ENCODE results near the gene FRMD4B. TPM values are rescaled to one million over a fixed set of nuclear protein-coding genes. Genes with fewer than 3 reads are reported as not detected.
"Not testable (repeated sequence)": the region's sequence is repeated elsewhere in the genome, so short reads cannot be mapped to it uniquely, and the experiment has no call there.

FRMD4B gene
- total RNA-seq, 1 donor from 2014 or later, result 16.8 TPM

DNA sequence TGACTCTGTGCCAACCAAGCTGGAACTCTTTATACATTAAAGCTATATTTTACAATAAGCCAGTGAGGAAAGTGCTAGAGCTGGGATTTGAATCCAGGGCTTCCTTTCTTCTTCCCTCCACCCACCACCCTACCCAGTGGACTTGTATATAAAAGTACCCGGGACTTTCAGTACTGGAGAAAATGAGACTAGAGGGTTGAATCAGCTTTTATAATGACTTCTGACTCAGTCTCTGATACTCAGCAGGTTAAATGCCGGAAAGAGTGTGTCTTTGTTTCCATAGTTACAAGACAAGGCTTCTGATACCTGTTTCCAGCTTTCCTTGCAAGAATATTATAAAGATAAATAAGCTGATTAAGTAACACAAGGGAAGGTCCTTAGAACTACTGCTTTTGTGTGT is 80.9 kb downstream of the FRMD4B start:
- no peak for ATAC-seq (ENCODE audit: poor library complexity)
- intact Hi-C loops (cut with DNase I), result no loop called here
- no peak for DNase-seq

DNA sequence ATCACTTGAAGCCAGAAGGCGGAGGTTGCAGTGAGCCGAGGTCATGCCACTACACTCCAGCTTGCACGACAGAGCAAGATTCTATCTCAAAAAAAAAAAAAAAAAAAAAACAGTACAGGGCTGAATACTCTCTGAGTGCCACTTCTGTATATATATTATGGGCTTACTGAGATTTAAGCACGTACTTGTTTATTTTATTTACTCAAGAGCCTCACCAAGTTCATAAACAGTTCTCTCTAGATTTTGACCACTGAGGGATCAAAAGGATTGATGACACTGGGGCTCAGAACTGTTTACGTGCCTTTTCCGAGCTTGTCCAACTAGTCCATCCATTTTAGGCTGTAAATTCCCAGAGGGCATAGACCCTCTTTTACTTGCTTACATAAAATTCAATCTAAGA is 81.5 kb downstream of the FRMD4B start:
- no peak for ATAC-seq (ENCODE audit: poor library complexity)
- intact Hi-C loops (cut with DNase I), result no loop called here

DNA sequence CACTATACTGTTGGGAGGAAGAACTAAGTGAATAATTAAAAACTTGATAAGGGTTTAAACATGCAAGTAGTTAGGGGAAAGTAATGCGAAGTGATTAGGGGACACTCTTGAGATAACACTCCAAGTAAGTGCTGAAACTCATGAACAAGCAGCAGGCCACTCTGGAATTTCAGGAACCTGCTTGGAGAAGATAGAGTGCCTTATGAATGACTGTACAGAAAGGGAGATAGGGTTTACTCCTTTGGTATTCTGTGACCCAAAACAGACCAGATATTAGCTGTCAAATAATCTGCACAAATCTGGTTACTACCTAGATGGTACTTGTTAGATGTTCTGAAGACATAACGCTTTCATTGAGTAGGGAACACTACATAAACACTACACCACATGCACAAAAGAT is 85.6 kb downstream of the FRMD4B start:
- intact Hi-C loops (cut with DNase I), result no loop called here
- ATAC-seq (ENCODE audit: poor library complexity), result peak; percentile 26
- DNase-seq, result no peak

More for the DNA sequence above, 81.5 kb downstream of the FRMD4B start:
- no peak for DNase-seq

DNA sequence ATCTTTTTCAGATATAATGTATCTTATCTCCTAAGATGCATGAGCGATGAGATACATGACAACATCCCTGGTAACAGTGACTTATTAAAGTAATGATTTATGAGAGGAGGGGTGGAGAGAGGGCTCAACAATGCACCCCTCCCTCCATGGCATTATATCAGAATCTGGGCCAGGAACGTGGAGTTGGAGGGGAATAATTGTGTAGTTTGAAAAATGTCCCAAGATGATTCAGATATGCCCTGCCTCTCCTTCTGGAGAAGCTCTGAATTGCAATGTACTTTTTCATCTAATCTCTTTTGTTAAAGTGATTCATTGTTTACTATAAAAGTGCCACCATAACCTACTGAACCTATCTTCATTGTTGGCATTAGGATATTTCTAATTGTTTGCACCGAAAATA is 86.5 kb downstream of the FRMD4B start:
- intact Hi-C loops (cut with DNase I), result no loop called here
- no peak for DNase-seq
- no peak for ATAC-seq (ENCODE audit: poor library complexity)

DNA sequence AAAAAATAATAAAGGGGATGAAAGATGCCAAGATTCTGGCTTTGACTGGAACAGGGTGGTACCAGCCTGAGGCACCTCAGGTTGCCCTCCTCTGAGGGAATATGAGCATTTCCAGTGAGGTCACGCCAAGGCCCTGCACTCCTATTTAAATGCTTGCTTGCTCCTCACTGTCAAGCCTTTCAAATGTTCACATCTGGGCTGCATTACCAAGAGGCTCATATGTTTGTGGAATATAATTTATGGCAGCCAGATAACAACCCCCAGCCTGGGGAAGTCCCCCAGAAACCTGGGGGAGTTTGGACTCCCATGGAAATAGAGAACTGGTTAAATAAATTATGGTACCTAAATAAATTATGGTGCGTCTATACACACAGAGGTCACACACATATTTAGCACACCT is 88.4 kb downstream of the FRMD4B start:
- DNase-seq, result no peak
- intact Hi-C loops (cut with DNase I), result no loop called here
- ATAC-seq (ENCODE audit: poor library complexity), result no peak

DNA sequence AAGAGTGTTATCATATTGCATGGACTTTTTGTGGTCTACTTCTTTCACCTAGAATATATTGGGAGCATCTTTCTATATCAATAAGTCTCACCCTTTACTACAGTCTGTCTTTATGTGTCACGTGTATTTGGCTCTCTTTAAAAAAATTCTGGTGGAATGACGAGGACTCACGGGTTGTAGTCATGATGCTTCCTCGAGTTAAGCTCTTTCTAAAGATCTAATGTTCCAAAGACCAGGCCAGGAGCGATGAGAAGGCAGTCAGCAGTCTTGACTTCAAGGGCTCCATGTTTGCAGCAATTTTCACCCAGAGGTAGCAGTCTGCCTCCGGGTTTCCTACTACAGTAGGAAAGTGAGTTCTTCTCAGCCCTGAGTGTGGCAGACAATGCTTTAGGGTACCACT is 88.9 kb downstream of the FRMD4B start:
- ATAC-seq (ENCODE audit: poor library complexity) (no peak), DNase-seq (no peak)
- intact Hi-C loops (cut with DNase I), result no loop called here

DNA sequence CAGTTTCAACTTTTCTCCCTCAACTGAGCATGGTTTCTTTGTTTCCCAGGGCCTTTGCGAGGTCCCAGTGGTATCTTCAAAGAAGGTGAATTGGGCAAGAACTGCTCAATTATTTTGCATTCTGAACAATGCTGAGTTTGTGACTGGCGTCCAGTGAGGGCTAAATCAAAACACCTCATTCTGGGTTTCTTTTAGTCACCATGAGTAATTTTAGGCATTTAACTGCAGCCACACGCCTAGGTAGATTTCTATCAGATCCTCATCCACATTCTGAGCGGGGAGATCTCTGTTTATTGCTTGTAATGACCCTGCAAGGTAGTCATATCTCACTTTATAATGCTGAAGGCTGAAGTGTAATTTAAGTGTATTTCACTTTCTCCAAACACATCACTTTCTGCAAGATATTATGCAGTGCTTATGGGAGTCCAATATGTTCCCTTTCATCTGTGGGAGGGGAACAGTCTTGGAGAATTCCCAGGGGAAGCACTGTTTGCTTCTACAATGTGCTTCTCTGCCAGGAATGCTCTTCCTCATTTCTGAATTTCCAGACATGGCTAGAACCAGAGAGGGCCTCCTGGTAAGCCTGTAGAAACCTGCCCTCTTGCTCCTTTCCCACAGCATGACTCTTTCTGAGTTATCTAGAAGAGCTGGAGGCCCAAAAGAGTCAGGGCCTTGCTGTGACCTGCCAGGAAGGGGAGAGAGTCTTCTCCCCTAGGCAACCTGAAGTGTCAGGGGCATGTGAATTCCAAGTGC is 91.7 kb downstream of the FRMD4B start:
- ATAC-seq (ENCODE audit: poor library complexity), result no peak
- intact Hi-C loops (cut with DNase I), result no loop called here
- no peak for DNase-seq

DNA sequence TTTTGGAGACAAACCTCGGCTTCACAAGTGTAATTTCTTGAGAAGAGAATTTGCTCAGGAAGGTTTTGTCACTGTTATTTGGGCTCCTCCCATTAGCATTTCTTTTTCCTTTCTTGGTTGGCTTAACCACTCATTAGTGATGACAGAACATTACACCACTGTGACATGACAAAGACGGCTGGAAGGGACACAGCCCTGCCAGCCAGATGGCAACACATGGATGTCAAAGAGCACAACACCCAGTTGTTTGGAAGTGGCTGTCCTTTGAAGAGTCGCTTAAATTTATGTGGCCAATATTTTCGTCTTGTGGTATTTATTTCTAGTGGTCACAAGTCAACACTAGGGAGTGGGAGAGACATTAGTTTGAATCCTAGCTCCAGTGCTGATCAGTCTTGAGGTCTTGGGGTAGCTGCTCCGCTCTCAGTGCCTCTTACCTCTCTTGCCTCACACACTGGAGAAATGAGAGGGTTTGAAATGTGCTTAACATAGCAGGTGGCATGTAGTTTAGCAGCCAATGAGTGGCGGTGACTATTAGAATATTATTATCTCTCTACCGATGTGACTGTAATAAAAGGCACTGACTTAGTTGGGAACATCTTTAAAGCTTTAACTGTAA is 92.8 kb downstream of the FRMD4B start:
- intact Hi-C loops (cut with DNase I), result no loop called here
- peak; percentile 86 for ATAC-seq (ENCODE audit: poor library complexity)
- peak; percentile 58 for DNase-seq

DNA sequence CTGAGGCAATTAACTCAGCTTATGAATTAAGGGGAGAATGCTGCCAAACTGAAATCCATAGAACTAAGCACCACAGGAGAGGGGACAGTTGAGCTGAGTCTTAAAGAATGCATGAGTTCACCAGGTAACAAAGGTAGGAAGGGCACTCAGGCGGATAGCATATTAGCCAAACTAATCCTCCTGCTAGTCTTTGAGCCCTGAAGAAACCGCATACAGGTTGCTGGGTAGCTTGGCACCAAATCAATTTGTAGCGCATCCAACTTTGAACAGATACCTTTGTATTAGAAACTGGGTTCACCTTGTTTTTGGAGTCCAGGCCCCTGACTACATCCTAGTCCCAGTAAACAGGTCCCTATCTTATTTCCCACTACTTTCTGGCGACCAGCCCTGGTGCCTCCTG is 93.7 kb downstream of the FRMD4B start:
- DNase-seq, result no peak
- ATAC-seq (ENCODE audit: poor library complexity), result no peak
- intact Hi-C loops (cut with DNase I), result no loop called here

DNA sequence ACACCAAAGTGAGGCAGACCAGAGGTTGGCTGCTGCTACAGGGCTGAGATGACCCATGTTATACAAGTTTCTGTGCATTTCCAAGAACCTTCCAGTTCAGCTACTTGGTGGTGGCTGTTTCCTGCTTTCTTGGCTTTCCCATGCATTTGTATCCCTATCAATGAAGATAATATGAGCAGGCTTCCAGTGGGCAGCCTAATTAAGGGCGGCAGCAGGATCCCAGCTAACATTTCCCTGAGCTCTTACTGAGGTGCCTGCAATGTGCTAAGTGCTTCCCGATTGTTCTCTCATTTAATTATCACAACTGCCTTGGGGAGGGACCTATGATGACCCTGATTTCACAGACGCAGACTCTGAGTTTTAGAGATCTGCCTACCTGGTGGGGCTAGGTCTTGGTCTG is 95.5 kb downstream of the FRMD4B start:
- intact Hi-C loops (cut with DNase I), result no loop called here
- DNase-seq, result no peak
- ATAC-seq (ENCODE audit: poor library complexity), result no peak

DNA sequence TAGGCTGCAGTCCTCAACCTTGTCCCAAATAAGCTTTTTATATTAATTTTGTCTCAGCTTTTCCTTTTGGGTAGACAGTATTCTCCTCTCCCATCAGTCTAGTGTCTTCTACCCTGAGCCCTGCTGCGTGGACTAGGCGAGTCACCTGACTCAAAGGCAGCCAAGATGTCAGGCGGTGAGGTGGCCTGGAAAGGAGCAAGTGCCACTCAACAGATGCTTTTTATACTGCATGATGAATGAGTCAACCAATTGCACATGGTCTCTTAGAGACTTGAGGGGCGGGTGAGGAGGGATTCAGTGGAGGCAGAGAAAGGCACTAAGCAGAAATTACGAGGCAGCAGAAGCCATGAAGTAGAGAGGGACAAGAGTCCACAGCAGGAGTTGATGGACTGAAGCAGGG is 95.9 kb downstream of the FRMD4B start:
- intact Hi-C loops (cut with DNase I), result no loop called here
- peak; percentile 54 for DNase-seq
- peak; percentile 74 for ATAC-seq (ENCODE audit: poor library complexity)

DNA sequence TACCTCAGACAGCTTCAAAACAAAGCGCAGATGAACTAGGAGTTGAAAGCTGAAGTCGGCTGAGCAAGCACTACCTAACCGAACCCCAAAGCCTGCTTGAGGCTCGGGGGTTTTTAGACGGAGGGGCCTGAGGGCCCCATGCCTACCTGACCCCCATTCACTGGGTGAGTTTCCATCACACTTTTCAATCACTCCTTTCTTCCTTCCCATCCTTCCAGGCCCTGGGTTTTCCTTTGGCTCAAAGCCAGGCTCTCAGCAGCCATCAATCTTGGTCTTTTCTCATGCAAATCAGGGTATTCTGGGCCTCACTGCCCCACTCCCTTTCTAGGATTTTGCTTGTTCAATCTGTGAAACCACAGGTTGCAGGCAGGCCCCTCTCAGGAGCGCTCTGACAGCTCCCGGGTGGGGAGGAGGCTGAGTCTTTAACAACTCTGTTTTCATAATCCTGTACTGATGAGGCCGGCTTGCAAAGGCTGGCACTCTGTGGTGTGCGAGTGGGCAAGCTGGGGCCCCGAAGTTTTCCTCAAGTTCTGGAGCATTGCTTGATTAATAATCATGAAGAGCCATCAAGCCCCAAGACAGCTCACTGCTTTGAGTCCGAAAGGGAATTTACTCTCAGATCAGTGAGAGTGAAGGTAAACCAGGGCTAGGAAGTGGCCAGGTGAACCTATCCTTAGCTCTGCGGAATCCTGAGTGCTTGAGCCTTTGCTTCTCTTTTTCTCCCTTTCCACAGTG is 97.6 kb downstream of the FRMD4B start:
- DNase-seq (no peak), ATAC-seq (ENCODE audit: poor library complexity) (no peak)
- intact Hi-C loops (cut with DNase I), result no loop called here

DNA sequence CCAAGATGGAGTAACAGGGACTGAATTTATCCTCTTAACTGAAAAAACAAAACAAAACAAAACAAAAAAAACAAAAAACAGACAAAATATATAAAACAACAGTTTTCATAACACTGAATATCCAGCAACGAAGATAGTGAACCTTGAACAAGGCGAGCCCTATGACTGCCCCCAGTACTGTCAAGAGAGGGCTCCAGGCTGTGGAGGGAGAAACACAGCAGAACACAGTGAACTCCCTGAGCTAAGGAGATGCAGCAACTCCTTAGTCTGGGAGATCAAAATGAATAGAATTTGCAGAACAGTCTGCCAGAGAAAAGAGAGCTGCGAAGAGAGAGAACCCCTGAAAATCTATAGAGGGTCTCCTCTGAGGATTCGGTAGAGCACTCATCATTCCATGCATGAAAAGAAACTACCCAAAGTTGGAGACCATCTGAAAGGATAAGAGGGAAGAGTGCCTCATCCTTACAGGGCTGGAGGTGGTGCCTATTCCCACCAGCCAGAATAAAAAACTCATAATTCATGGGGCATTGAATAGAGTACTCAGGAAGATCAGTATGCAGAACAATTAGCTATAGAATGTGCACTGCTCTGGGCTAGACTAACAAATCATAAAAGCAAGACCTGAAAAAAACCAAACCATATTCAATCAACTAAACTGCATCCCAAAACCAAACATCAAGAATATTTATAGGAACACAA is 101.8 kb downstream of the FRMD4B start:
- DNase-seq (no peak), ATAC-seq (ENCODE audit: poor library complexity) (no peak)
- intact Hi-C loops (cut with DNase I), result no loop called here

DNA sequence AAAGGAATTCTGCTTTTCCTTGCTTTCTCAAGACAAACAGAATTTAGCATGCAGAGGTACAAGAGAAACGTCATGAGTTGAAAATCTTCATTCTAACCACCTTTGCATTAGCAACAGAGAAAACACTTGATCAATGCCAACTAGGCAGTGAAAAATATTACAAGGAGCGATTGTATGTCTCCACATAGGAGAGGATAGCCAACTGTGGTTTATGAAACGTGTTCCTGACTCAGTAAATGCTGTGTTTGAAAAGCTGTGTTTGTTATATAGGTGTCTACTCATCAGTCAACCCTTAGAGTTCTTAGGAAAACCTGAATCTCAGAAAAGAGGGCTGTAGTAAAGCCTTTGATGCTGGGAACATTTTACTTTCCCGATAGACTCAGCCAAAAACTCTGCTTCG is 102.4 kb downstream of the FRMD4B start:
- intact Hi-C loops (cut with DNase I), result no loop called here
- DNase-seq (no peak), ATAC-seq (ENCODE audit: poor library complexity) (no peak)

DNA sequence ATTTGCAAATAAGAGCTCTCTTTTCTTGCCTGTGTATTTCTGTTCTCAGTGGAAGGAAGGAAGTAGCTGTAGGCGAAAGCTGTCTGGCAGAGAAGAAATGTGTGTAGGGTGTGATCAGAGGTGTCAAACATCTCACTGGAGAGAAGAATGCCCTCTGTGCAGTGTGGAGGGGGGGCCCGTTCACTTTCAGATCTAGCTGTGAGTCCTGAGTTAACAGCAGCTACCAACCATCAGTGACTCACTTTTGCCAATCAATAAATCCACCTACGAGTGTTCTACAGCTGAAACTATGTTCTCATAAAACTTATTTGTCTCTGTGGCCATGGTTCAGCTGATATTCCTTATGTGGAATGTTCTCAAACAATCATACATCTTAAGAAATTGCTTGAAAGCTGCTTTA is 103.7 kb downstream of the FRMD4B start:
- ATAC-seq (ENCODE audit: poor library complexity) (no peak), DNase-seq (no peak)
- intact Hi-C loops (cut with DNase I), result no loop called here

DNA sequence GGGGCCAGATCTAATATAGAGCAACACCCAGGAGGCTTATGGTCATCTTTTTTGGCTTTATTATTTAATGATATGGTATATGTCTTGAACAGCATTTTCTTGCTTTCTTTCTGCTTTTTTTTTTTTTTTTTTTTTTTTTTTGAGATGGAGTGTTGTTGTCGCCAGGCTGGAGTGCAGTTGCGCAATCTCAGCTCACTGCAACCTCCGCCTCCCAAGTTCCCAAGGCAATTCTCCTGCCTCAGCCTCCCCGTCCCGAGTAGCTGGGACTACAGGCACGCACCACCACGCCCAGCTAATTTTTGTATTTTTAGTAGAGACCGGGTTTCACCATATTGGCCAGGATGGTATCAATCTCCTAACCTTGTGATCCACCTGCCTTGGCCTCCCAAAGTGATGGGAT is 108.5 kb downstream of the FRMD4B start:
- intact Hi-C loops (cut with DNase I); ATAC-seq (ENCODE audit: poor library complexity); DNase-seq: not testable (repeated sequence)

DNA sequence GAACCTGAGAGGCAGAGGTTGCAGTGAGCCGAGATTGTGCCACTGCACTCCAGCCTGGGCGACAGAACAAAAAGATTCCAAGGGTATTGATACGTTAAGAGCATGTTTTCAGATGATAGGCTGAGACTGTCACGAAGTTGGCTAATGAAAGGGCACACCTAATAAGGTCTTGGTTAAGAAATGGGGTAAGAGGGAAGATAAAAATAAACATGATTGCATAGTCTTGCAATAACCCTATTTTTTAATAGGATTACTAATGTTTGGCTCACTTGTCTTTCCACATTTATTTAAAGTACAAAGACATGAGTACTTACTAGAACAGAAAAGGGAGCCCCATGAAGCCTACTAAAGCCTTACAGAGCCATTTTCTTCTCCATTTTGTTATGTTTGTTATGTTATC is 109.0 kb downstream of the FRMD4B start:
- DNase-seq (no peak), ATAC-seq (ENCODE audit: poor library complexity) (no peak)
- intact Hi-C loops (cut with DNase I), result no loop called here

DNA sequence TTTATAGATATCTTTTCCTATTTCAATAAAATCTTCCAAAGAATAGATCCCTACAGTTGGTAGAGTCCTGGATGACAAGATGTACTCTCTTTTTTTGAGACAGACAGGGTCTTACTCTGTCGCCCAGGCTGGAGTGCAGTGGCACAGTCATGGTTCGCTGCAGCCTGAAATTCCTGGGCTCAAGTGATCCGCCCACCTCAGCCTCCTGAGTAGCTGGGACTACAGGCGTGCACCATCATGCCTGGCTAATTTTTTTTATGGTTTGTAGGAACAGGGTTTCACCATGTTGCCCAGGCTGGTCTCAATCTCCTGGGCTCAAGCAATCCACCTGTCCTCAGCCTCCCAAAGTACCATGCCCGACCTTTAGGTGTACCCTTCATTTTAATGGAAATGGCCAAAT is 109.7 kb downstream of the FRMD4B start:
- ATAC-seq (ENCODE audit: poor library complexity); intact Hi-C loops (cut with DNase I); DNase-seq: not testable (repeated sequence)

DNA sequence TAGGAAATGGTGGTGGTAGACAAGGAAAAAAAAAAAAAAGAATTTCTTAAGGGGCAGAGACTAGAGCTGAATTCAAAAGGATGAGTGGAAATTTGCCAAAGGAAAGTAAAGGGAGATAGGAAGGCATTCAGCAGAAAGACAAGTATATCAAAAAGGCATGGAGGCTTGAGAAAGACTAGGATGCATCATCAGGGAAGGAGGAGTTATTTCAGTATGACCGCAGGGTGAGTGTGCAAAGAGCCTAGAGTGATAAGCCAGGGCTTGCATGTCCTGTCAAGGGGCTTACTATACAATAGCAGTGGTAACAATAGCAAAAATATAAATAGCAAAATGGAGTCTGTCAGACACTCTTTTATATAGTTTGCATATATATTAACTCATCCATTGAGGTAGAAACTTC is 112.0 kb downstream of the FRMD4B start:
- no peak for ATAC-seq (ENCODE audit: poor library complexity)
- intact Hi-C loops (cut with DNase I), result no loop called here
- DNase-seq, result no peak
